ENCODE measurements around the gene ERBIN.
"Not testable (repeated sequence)": the region's sequence is repeated elsewhere in the genome, so short reads cannot be mapped to it uniquely, and the experiment has no call there.

ERBIN gene

GRCh38 chr5:65919773-65920172, 6.6 kb upstream of the ERBIN start:
- DNase-seq (ENCODE audit: low read depth), result no peak

- no peak for DNase-seq (ENCODE audit: low read depth)
These were observed 3.0 kb upstream of the ERBIN start for GRCh38 chr5:65923339-65923738.

- no peak for DNase-seq (ENCODE audit: low read depth)
These were observed 1.9 kb upstream of the ERBIN start for GRCh38 chr5:65924366-65925043.

- no peak for DNase-seq (ENCODE audit: low read depth)
These were observed 1.3 kb upstream of the ERBIN start for GRCh38 chr5:65925044-65925600.

GRCh38 chr5:65925601-65926275, 637 bp upstream of the ERBIN start:
- no peak for DNase-seq (ENCODE audit: low read depth)

- DNase-seq (ENCODE audit: low read depth), result no peak
These were observed 518 bp downstream of the ERBIN start for GRCh38 chr5:65926893-65927292.

- DNase-seq (ENCODE audit: low read depth), result no peak
These were observed 1.3 kb downstream of the ERBIN start for GRCh38 chr5:65927503-65928321.

GRCh38 chr5:65928322-65928752, 2.0 kb downstream of the ERBIN start:
- DNase-seq (ENCODE audit: low read depth), result no peak

- DNase-seq (ENCODE audit: low read depth), result no peak
These were observed 2.5 kb downstream of the ERBIN start for GRCh38 chr5:65928860-65929259.

GRCh38 chr5:65932676-65933075, 6.3 kb downstream of the ERBIN start:
- no peak for DNase-seq (ENCODE audit: low read depth)

- DNase-seq (ENCODE audit: low read depth), result no peak
These were observed 6.9 kb downstream of the ERBIN start for GRCh38 chr5:65933295-65933694.

GRCh38 chr5:65938256-65938655, 11.9 kb downstream of the ERBIN start:
- DNase-seq (ENCODE audit: low read depth), result no peak

GRCh38 chr5:65943771-65944170, 17.4 kb downstream of the ERBIN start:
- DNase-seq (ENCODE audit: low read depth), result no peak

- no peak for DNase-seq (ENCODE audit: low read depth)
These were observed 19.9 kb downstream of the ERBIN start for GRCh38 chr5:65946198-65946745.

GRCh38 chr5:65948115-65948747, 21.9 kb downstream of the ERBIN start:
- no peak for DNase-seq (ENCODE audit: low read depth)

- no peak for DNase-seq (ENCODE audit: low read depth)
These were observed 25.0 kb downstream of the ERBIN start for GRCh38 chr5:65951330-65951729.

- no peak for DNase-seq (ENCODE audit: low read depth)
These were observed 25.9 kb downstream of the ERBIN start for GRCh38 chr5:65952259-65952658.

GRCh38 chr5:65954200-65954599, 27.8 kb downstream of the ERBIN start:
- DNase-seq (ENCODE audit: low read depth), result no peak

GRCh38 chr5:65955746-65956145, 29.4 kb downstream of the ERBIN start:
- no peak for DNase-seq (ENCODE audit: low read depth)

- DNase-seq (ENCODE audit: low read depth), result not testable (repeated sequence)
These were observed 31.3 kb downstream of the ERBIN start for GRCh38 chr5:65957703-65958102.

- DNase-seq (ENCODE audit: low read depth), result peak; percentile 13
These were observed 35.3 kb downstream of the ERBIN start for GRCh38 chr5:65961633-65962032.

Data from non-pigmented ciliary epithelial cell (primary cell).